Left lung (tissue), 10 donors: Measurements from ENCODE around the gene LTBP2. TPM values are rescaled to one million over a fixed set of nuclear protein-coding genes. Genes with fewer than 3 reads are reported as not detected.

Experiments used
- ATAC-seq: fragments of 200-7000 bp; cut with Tn5 transposase; one replicate; pipeline ENCODE4 v1.9.1; 2020; ENCODE audit warnings: moderate library complexity
- DNase-seq, 4 donors: peaks; one replicate each; pipeline ENCODE4 v3.0.0-alpha.2; 2013 to 2020
- H3K27ac ChIP-seq, 2 donors: fragments of 200-600 bp; sonication (generic) in 1 of 2; one replicate each; pipeline versions ENCODE4 v1.5.0 to v1.8.0; 2020 to 2021
- H3K27me3 ChIP-seq, 2 donors: fragments of 200-600 bp; sonication (generic) in 1 of 2; one replicate each; pipeline versions ENCODE4 v1.5.0 to v1.8.0; 2020 to 2021
- H3K36me3 ChIP-seq, 2 donors: fragments of 200-600 bp; sonication (generic) in 1 of 2; one replicate each; pipeline versions ENCODE4 v1.5.0 to v1.8.0; 2020 to 2021
- H3K4me1 ChIP-seq, 2 donors: fragments of 200-600 bp; one replicate each; pipeline ENCODE4 v1.8.0; 2021
- H3K4me3 ChIP-seq, 2 donors: fragments of 200-600 bp; sonication (generic) in 1 of 2; one replicate each; pipeline versions ENCODE4 v1.5.0 to v1.8.0; 2020 to 2021; ENCODE audit warnings: mild to moderate bottlenecking in 1 of 2
- H3K9me3 ChIP-seq, 2 donors: fragments of 200-600 bp; sonication (generic) in 1 of 2; one replicate each; pipeline versions ENCODE4 v1.5.0 to v1.8.0; 2020 to 2021
- CTCF ChIP-seq, 2 donors: fragments of 200-600 bp; sonication (generic) in 1 of 2; IDR thresholded peaks; one replicate each; pipeline versions ENCODE4 v1.5.0 to v1.8.0; 2021; ENCODE audit warnings: antibody characterized with exemption in 2 of 2
- intact Hi-C, 2 donors: fragments of 100-400 bp; cut with DNase I; formaldehyde crosslinking; loops; one replicate each; pipeline versions ENCODE4 v1.11.2 to v1.14.2; 2022
- polyA plus RNA-seq, 6 donors: library from polyadenylated mRNA; unstranded; fragments of 120-200 nt; gene quantifications; one replicate each; pipeline ENCODE4 v1.2.1, GENCODE V29; 2013; ENCODE audit not compliant: insufficient read length in 6 of 6
- total RNA-seq, 2 donors: library from RNA; stranded (reverse); fragmentation: NEBNext Ultra II Directional; extraction: Animal tissue kit (Norgen Biotek cat#: 25700); gene quantifications; one replicate each; pipeline ENCODE4 v1.2.1, GENCODE V29; 2021
- donor health status: DM: no; HTN: yes; CAD: no.
- donor health status: DM: no; HTN: no; CAD: no.

Gene LTBP2
- total and polyA plus RNA-seq, 8 donors = 14.0 to 154 (median 19.3) TPM

GRCh38 chr14:74577948-74578275 lies 34.1 kb downstream of the LTBP2 start:
- Histone ChIP-seq H3K27ac (peak overlapping the region in 1 of 2 donors; percentile 39), H3K4me1 (peaks cover 21 to 32% of the 10 kb centered on the region in 2 donors), H3K36me3 (no peaks in the 10 kb centered on the region), H3K27me3 (no peaks in the 10 kb centered on the region), H3K4me3 (no peak overlapping the region), H3K9me3 (no peaks in the 10 kb centered on the region)
- ATAC-seq (no peak), DNase-seq (no peak)
- TF ChIP-seq CTCF (IDR thresholded peaks at IDR 0.05) = no peak
- intact Hi-C loops = no loop called here

GRCh38 chr14:74577247-74577947 lies 34.6 kb downstream of the LTBP2 start:
- no peak for ATAC-seq
- intact Hi-C loops = no loop called here

GRCh38 chr14:74575936-74576335 lies 36.1 kb downstream of the LTBP2 start:
- Histone ChIP-seq H3K4me1 (peaks cover 31 to 48% of the 10 kb centered on the region in 2 donors), H3K27me3 (no peaks in the 10 kb centered on the region), H3K9me3 (no peaks in the 10 kb centered on the region), H3K4me3 (no peak overlapping the region), H3K27ac (peak overlapping the region in 1 of 2 donors; percentile 7), H3K36me3 (no peaks in the 10 kb centered on the region)
- TF ChIP-seq CTCF (IDR thresholded peaks at IDR 0.05) = no peak
- ATAC-seq = no peak
- no peak for DNase-seq
- intact Hi-C loops = no loop called here

More at GRCh38 chr14:74577247-74577947, 34.6 kb downstream of the LTBP2 start:
- peaks cover 23 to 37% of the 10 kb centered on the region in 2 donors for H3K4me1 ChIP-seq
- no peaks in the 10 kb centered on the region for H3K27me3 ChIP-seq
- no peaks in the 10 kb centered on the region for H3K36me3 ChIP-seq
- no peak overlapping the region for H3K4me3 ChIP-seq
- TF ChIP-seq CTCF (IDR thresholded peaks at IDR 0.05) = no peak
- DNase-seq = no peak
- peak overlapping the region in 1 of 2 donors; percentile 39 for H3K27ac ChIP-seq
- no peaks in the 10 kb centered on the region for H3K9me3 ChIP-seq

- Histone ChIP-seq H3K27ac (peak overlapping the region in 1 of 2 donors; percentile 1), H3K4me3 (no peak overlapping the region), H3K36me3 (no peaks in the 10 kb centered on the region), H3K9me3 (no peaks in the 10 kb centered on the region), H3K27me3 (no peaks in the 10 kb centered on the region), H3K4me1 (peaks cover 35 to 52% of the 10 kb centered on the region in 2 donors)
- ATAC-seq = no peak
- TF ChIP-seq CTCF (IDR thresholded peaks at IDR 0.05) = no peak
- intact Hi-C loops = no loop called here
- DNase-seq = no peak
Observed at GRCh38 chr14:74575507-74575906, 36.5 kb downstream of the LTBP2 start.

- intact Hi-C loops = no loop called here
- DNase-seq (no peak), ATAC-seq (no peak)
- H3K27ac ChIP-seq = peak overlapping the region in 1 of 2 donors; percentile 1
- H3K27me3 ChIP-seq = no peaks in the 10 kb centered on the region
- H3K36me3 ChIP-seq = no peaks in the 10 kb centered on the region
- peaks cover 42 to 53% of the 10 kb centered on the region in 2 donors for H3K4me1 ChIP-seq
- H3K9me3 ChIP-seq = no peaks in the 10 kb centered on the region
- H3K4me3 ChIP-seq = no peak overlapping the region
- no peak for TF ChIP-seq CTCF (IDR thresholded peaks at IDR 0.05)
Observed at GRCh38 chr14:74574706-74575105, 37.3 kb downstream of the LTBP2 start.
